HepG2 (cell line): ENCODE results near the gene NAPB. TPM values are rescaled to one million over a fixed set of nuclear protein-coding genes. Genes with fewer than 3 reads are reported as not detected.

Source experiments
- CCDC6 ChIP-seq: sonication (generic); formaldehyde crosslinking; IDR thresholded peaks from 2 replicates; pipeline ENCODE4 v1.8.1; 2022; ENCODE audit warnings: mild to moderate bottlenecking, missing genetic modification reagents, moderate library complexity
- DNMT3B ChIP-seq: conservative IDR thresholded peaks from 2 replicates; pipeline ENCODE4 v1.6.1; 2016; ENCODE audit warnings: missing biosample characterization, control low read depth
- EZH2 ChIP-seq: conservative IDR thresholded peaks from 2 replicates; pipeline ENCODE4 v1.6.1; 2012; ENCODE audit warnings: mild to moderate bottlenecking, low read depth, low read length, moderate library complexity
- FOSL1 ChIP-seq: sonication (generic); formaldehyde crosslinking; IDR thresholded peaks from 2 replicates; pipeline ENCODE4 v1.9.0; 2021; ENCODE audit warnings: missing genetic modification reagents, borderline replicate concordance
- GPN1 ChIP-seq: sonication (generic); formaldehyde crosslinking; IDR thresholded peaks from 2 replicates; pipeline ENCODE4 v1.5.1; 2020; ENCODE audit warnings: missing genetic modification reagents, borderline replicate concordance
- GZF1 ChIP-seq: sonication (generic); formaldehyde crosslinking; IDR thresholded peaks from 2 replicates; pipeline ENCODE4 v1.5.1; 2020; ENCODE audit warnings: mild to moderate bottlenecking, missing genetic modification reagents
- KLF13 ChIP-seq: sonication (generic); formaldehyde crosslinking; IDR thresholded peaks from 2 replicates; pipeline ENCODE4 v1.4.0; 2020; ENCODE audit warnings: mild to moderate bottlenecking, missing genetic modification reagents
- MYC ChIP-seq: sonication (generic); formaldehyde crosslinking; IDR thresholded peaks from 2 replicates; pipeline ENCODE4 v1.9.0; 2021; ENCODE audit warnings: missing genetic modification reagents, borderline replicate concordance
- ONECUT2 ChIP-seq: sonication (generic); formaldehyde crosslinking; IDR thresholded peaks from 2 replicates; pipeline ENCODE4 v1.4.0; 2020; ENCODE audit warnings: missing genetic modification reagents
- SKIL ChIP-seq: sonication (generic); formaldehyde crosslinking; IDR thresholded peaks from 2 replicates; pipeline ENCODE4 v1.8.0; 2022; ENCODE audit warnings: missing genetic modification reagents, mild to moderate bottlenecking, moderate library complexity, borderline replicate concordance
- SOX13 ChIP-seq, 3 experiments: fragments of 450-650 bp in 1 of 3; sonication (generic) in 1 of 3; formaldehyde crosslinking in 1 of 3; IDR thresholded peaks in 2 of 3; conservative IDR thresholded peaks in 1 of 3; 2 replicates each; pipeline versions ENCODE4 v1.5.0 to v1.6.1; 2016 to 2020; ENCODE audit warnings: antibody characterized with exemption in 1 of 3, mild to moderate bottlenecking in 1 of 3, missing compliant biosample characterization in 1 of 3, missing genetic modification reagents in 1 of 3, moderate library complexity in 1 of 3
- SP5 ChIP-seq: IDR thresholded peaks from 2 replicates; pipeline ENCODE4 v1.6.1; 2016; ENCODE audit warnings: low read depth, borderline replicate concordance
- THAP11 ChIP-seq: IDR thresholded peaks from 2 replicates; pipeline ENCODE4 v1.6.1; 2016; ENCODE audit warnings: missing biosample characterization, missing genetic modification reagents
- TP53 ChIP-seq: sonication (generic); formaldehyde crosslinking; conservative IDR thresholded peaks from 2 replicates; pipeline ENCODE4 v1.4.0; 2020; ENCODE audit warnings: missing genetic modification reagents
- YEATS2 ChIP-seq: sonication (generic); formaldehyde crosslinking; IDR thresholded peaks from 2 replicates; pipeline ENCODE4 v1.4.0; 2020; ENCODE audit warnings: missing genetic modification reagents, borderline replicate concordance
- ZBTB21 ChIP-seq: sonication (generic); formaldehyde crosslinking; IDR thresholded peaks from 2 replicates; pipeline ENCODE4 v1.4.0; 2020; ENCODE audit warnings: missing genetic modification reagents
- ZNF326 ChIP-seq: sonication (generic); formaldehyde crosslinking; IDR thresholded peaks from 2 replicates; pipeline ENCODE4 v1.4.0; 2020; ENCODE audit warnings: missing genetic modification reagents, borderline replicate concordance
- ZNF34 ChIP-seq: sonication (generic); formaldehyde crosslinking; IDR thresholded peaks from 2 replicates; pipeline ENCODE4 v1.4.0; 2020; ENCODE audit warnings: mild to moderate bottlenecking, missing genetic modification reagents, borderline replicate concordance
- ZNF451 ChIP-seq: sonication (generic); formaldehyde crosslinking; IDR thresholded peaks from 2 replicates; pipeline ENCODE4 v1.5.0; 2020; ENCODE audit warnings: mild to moderate bottlenecking, missing genetic modification reagents
- ZNF678 ChIP-seq: sonication (generic); formaldehyde crosslinking; IDR thresholded peaks from 2 replicates; pipeline ENCODE4 v1.4.0; 2020; ENCODE audit warnings: mild to moderate bottlenecking, missing genetic modification reagents
- ZSCAN25 ChIP-seq: sonication (generic); formaldehyde crosslinking; IDR thresholded peaks from 2 replicates; pipeline ENCODE4 v1.8.0; 2022; ENCODE audit warnings: mild to moderate bottlenecking, missing genetic modification reagents
- polyA plus RNA-seq, 8 experiments: library from polyadenylated mRNA; depleted of rRNA in 3 of 8; stranded (reverse) in 7 of 8; unstranded in 1 of 8; fragments of >200 nt; fragmentation: Illumina TruSeq in 4 of 8; extraction: Trizol in 4 of 8; gene quantifications; 2 replicates each; pipeline versions ENCODE4 v1.2.1 to v1.2.3, GENCODE V29; 2011 to 2016; ENCODE audit warnings: low read depth in 4 of 8, missing spikeins in 1 of 8, mixed read lengths in 1 of 8; ENCODE audit not compliant: insufficient read depth in 1 of 8
- total RNA-seq, 5 experiments: library from RNA; depleted of rRNA; stranded (reverse); fragments of >200 nt; fragmentation: Illumina TruSeq; extraction: Trizol; gene quantifications; 2 replicates each; pipeline ENCODE4 v1.2.3, GENCODE V29; 2016; ENCODE audit warnings: low read depth in 1 of 5
- TF ChIP-seq, protein P1 (sequence below): sonication (generic); formaldehyde crosslinking; IDR thresholded peaks from 2 replicates; pipeline ENCODE4 v1.8.0; 2022; ENCODE audit warnings: mild to moderate bottlenecking, missing genetic modification reagents
- TF ChIP-seq, protein P2 (sequence below): sonication (generic); formaldehyde crosslinking; IDR thresholded peaks from 2 replicates; pipeline ENCODE4 v1.4.0; 2020; ENCODE audit warnings: mild to moderate bottlenecking, missing genetic modification reagents, borderline replicate concordance
- TF ChIP-seq, protein P3 (sequence below): sonication (generic); formaldehyde crosslinking; IDR thresholded peaks from 2 replicates; pipeline ENCODE4 v1.8.0; 2022; ENCODE audit warnings: mild to moderate bottlenecking, missing genetic modification reagents, moderate library complexity

Gene NAPB
- total and polyA plus RNA-seq, 2 of the 13 experiments (the other 11 are each of a cell fraction or from before 2014, with no cell fraction given), result 15.2 to 16.1 TPM

DNA sequence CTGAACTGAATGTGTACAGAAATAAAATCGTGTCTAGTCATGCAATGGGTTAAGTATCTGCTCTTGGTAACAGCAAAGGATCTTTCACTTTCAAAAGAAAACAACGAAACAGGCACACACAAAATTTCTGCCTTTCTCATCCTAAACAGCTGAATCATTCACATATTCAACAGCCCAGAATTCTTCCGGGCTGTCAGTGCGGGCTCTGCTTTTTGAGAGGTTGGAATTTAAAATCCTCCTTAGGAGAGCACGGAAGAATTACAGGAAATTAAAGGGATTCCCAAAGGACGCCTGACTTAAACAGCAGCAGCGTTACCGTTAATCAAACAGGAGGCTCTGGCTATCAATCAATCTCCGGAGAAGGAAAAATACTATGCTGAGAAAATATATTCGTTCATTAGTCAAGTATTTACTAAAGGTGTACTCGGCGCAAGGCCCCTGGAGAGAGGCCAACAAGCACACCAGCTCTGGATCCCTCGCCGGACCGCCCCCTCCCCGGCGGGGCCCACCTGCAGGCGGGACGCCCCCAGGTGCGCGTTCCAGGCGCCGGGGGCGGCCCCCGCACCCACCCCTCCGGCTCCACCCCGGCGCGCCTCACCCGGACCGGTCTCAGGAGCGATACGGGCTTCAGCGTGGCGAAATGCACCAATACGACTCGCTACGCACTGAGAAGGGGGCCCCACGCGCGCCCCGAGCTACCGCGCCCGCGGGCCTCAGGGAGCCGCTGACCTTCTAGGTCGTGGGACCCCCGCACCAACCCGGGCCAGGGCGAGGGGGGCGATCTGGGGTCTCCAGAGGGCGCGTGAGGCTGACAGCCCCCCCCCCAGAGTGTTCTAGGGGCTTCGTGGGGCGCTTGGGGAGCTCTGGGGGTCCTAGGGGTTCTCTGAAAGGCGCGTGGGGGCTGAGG is 1.0 kb downstream of the NAPB start (continued):
- TF ChIP-seq KLF13 (CRISPR knock-in tag) (no peak), MYC (CRISPR knock-in tag) (no peak), ZNF326 (CRISPR knock-in tag) (no peak), GZF1 (CRISPR knock-in tag) (no peak), SKIL (CRISPR knock-in tag) (0 out of 2 replicates have a peak, but pooled peaks have one; percentile 16), YEATS2 (CRISPR knock-in tag) (peak; percentile 51; the same call in 1 of the 2 replicates), ZNF451 (CRISPR knock-in tag) (no peak), ZNF678 (no peak), ZBTB21 (no peak), CCDC6 (no peak), ZSCAN25 (CRISPR knock-in tag) (0 out of 2 replicates have a peak, but pooled peaks have one; percentile 16), ZNF34 (CRISPR knock-in tag) (no peak), SP5 (CRISPR knock-in tag) (peak; percentile 30; the same call in 1 of the 2 replicates), SOX13 (IDR thresholded peaks at IDR 0.05) (no peak), SOX13 (CRISPR knock-in tag; conservative IDR thresholded peaks at IDR 0.05 in 1 of 2, IDR thresholded peaks at IDR 0.05 in 1 of 2) (no peak; a peak in 1 of 4 replicates), THAP11 (CRISPR knock-in tag) (peak; percentile 71; the same call in 1 of the 2 replicates), DNMT3B (no peak), ONECUT2 (CRISPR knock-in tag) (no peak), GPN1 (CRISPR knock-in tag) (no peak), EZH2 (no peak), FOSL1 (no peak; the same call in 1 of the 2 replicates), TP53 (no peak)
- TF ChIP-seq, protein P1, sequence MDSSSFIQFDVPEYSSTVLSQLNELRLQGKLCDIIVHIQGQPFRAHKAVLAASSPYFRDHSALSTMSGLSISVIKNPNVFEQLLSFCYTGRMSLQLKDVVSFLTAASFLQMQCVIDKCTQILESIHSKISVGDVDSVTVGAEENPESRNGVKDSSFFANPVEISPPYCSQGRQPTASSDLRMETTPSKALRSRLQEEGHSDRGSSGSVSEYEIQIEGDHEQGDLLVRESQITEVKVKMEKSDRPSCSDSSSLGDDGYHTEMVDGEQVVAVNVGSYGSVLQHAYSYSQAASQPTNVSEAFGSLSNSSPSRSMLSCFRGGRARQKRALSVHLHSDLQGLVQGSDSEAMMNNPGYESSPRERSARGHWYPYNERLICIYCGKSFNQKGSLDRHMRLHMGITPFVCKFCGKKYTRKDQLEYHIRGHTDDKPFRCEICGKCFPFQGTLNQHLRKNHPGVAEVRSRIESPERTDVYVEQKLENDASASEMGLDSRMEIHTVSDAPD (CRISPR knock-in tag), result no peak
- TF ChIP-seq, protein P2, sequence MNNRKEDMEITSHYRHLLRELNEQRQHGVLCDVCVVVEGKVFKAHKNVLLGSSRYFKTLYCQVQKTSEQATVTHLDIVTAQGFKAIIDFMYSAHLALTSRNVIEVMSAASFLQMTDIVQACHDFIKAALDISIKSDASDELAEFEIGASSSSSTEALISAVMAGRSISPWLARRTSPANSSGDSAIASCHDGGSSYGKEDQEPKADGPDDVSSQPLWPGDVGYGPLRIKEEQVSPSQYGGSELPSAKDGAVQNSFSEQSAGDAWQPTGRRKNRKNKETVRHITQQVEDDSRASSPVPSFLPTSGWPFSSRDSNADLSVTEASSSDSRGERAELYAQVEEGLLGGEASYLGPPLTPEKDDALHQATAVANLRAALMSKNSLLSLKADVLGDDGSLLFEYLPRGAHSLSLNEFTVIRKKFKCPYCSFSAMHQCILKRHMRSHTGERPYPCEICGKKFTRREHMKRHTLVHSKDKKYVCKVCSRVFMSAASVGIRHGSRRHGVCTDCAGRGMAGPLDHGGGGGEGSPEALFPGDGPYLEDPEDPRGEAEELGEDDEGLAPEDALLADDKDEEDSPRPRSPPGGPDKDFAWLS, result no peak
- TF ChIP-seq, protein P3, sequence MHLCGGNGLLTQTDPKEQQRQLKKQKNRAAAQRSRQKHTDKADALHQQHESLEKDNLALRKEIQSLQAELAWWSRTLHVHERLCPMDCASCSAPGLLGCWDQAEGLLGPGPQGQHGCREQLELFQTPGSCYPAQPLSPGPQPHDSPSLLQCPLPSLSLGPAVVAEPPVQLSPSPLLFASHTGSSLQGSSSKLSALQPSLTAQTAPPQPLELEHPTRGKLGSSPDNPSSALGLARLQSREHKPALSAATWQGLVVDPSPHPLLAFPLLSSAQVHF (CRISPR knock-in tag), result no peak
